Endometrial microvascular endothelial cells (primary cell): Measurements from ENCODE around the gene LRRC37A3. TPM values are rescaled to one million over a fixed set of nuclear protein-coding genes. Genes with fewer than 3 reads are reported as not detected.
"Not testable (repeated sequence)": the region's sequence is repeated elsewhere in the genome, so short reads cannot be mapped to it uniquely, and the experiment has no call there.

Source experiments
- in situ Hi-C: cut with HindIII; loops from 2 replicates; pipeline ENCODE4 v1.10.0; 2017; ENCODE audit warnings: low sequenced_read_pairs, low pct_unique_long_range_greater_than_20kb; ENCODE audit errors: inconsistent ontology term
- total RNA-seq: library from RNA; depleted of rRNA; stranded (reverse); fragments of >200 nt; gene quantifications from one replicate; pipeline ENCODE4 v1.2.3, GENCODE V29; 2015; ENCODE audit errors: inconsistent ontology term

LRRC37A3 gene
- total RNA-seq, 1 donor from 2014 or later = 3.2 TPM

DNA sequence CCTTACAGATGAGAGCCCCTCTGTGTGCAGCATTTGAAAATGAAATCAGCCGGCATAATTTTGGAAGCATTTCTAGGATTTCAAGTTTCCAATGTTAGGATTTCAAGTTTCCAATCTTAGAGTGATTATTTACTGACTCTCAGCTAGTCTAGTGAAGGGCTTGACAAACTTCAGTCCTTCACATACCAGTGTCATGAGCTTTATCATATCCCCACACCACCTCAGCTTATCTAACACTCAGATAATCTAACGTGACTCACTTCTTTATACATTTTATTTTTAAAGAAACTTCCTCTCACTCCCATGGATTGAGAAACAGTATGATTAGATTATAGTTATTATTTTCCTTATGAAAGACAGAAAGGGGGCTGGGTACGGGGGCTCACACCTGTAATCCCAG, 9.4 kb upstream of the LRRC37A3 start:
- in situ Hi-C loops = not testable (repeated sequence)

- in situ Hi-C loops = not testable (repeated sequence)
These were observed 8.2 kb upstream of the LRRC37A3 start for GRCh38 chr17:64927444-64927843.

DNA sequence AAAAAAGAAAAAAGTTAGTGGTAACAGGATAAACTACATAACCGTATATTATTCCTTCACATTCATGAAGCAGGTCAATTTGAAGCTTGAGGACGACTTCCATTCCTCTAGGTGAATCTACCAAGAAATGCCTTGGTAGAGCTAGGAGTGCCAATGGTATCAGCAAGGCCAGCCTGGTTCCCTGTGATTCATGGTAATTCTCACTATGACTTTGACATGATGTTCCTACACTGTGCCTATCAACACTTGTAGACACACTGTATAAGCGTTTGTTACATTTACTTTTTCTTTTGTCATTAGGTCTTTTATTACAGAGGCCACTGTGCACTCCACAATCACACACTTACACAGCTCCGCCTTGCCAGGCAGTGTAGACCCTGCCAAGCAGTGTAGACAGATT, 7.2 kb upstream of the LRRC37A3 start:
- in situ Hi-C loops = not testable (repeated sequence)

DNA sequence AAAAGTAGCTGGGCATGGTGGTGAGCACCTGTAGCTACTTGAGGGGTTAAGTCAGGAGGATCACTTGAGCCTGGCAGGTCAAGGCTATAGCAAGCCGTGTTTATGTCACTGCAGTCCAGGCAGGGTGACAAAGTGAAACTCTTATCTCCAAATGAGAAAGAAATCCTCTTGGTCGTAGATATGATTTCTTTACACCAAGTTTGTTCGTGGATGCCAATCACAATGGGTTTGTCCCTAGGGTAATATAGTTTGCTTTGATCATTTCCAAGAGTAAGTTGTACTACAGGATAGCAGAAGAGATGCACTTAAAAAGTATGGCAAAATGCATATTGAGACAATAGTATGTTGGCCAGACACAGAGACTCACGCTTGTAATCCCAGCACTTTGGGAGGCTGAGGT, 6.0 kb upstream of the LRRC37A3 start:
- in situ Hi-C loops = not testable (repeated sequence)

DNA sequence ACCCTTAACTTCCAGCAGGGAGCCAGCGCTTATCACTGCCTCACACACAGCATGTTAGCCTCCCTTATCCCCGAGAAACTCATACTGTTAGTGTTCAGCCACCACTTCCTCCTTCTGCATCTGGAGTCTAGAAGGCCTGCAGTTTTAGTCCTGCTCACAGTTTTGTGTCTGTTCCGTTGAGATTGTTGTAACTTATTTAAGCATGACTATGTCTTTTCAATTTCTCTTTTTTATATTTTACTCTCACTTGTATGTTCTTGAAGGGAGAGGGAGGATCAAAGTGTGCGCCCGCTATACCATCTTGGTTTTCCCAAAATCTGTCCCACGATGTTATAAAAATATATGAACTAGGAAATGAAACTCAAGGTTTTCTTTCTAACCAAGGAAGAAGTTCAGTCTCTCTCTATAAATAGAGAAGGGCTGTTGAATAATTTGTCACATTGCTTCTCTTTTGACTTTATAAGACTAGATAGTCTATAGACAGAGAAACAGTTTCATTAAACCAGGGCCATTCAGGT, 3.8 kb upstream of the LRRC37A3 start:
- in situ Hi-C loops = not testable (repeated sequence)

DNA sequence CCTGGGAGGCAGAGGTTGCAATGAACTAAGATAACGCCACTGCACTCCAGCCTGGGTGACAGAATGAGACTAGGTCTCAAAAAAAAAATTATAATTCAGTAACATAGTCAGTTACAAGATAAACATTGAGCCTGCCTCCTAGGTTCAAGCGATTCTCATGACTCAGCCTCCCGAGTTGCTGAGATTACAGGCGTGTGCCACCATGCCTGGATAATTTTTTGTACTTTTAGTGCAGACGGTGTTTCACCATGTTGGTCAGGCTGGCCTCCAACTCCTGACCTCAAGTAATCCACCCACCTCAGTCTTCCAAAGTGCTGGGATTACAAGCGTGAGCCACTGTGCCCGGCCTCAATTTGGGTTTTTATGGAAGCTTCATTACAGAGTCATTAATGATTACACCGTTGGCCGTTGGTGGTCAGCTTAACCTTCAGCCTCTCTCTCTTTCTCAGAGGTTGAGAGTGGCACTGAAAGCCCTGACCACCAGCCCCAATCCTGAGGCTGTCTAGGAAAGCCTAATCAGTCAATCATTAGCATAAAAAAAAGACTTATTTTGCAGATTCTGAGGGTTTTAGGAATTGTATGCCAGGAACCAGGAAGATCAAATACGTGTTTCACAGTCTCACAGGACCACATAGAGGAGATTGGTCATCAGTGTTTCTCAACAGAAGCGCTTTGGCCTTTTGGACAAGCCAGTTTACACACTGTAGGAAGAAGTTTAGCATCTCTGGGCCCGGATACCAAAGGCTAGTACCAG, 1.3 kb upstream of the LRRC37A3 start:
- in situ Hi-C loops = no loop called here

- in situ Hi-C loops = no loop called here
These were observed 744 bp upstream of the LRRC37A3 start for GRCh38 chr17:64920026-64920418.

DNA sequence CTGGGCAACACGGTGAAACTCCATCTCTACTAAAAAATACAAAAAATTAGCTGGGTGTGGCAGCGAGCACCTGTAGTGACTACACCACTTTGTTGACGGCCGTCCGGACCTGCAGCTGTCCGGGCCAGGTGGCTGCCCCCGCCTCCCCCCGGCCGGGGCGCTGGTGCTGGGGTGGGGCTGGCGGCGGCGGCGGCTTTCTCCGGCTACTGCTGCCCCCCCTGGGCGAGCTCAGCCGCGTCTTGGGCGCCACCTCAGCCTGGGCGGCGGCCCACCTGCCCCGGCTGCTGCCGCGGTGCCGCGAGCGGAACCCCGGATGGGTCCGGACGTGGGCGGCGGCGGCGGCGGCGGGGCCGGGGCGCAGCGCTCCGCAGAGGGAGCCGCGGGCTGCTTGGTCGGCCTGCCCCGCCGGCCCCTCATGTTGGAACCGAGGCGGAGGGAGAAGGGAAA, 413 bp downstream of the LRRC37A3 start:
- in situ Hi-C loops = not testable (repeated sequence)

DNA sequence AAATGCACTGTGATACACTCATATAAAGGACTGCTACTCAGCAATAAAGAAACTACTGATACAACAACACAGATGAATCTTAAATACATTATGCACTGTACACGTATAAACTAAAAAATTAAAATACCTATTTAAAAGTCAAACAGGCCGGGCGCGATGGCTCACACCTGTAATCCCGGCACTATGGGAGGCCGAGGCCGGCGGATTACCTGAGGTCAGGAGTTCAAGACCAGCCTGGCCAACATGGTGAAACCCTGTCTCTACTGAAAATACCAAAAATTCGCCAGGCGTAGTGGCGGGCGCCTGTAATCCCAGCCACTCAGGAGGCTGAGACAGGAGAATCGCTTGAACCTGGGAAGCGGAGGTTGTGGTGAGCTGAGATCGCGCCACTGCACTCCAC, 1.7 kb downstream of the LRRC37A3 start:
- in situ Hi-C loops = not testable (repeated sequence)

GRCh38 chr17:64915244-64915643, 4.0 kb downstream of the LRRC37A3 start:
- in situ Hi-C loops = not testable (repeated sequence)

GRCh38 chr17:64910191-64910514, 9.1 kb downstream of the LRRC37A3 start:
- in situ Hi-C loops = not testable (repeated sequence)

GRCh38 chr17:64909511-64910190, 9.6 kb downstream of the LRRC37A3 start:
- in situ Hi-C loops = not testable (repeated sequence)

DNA sequence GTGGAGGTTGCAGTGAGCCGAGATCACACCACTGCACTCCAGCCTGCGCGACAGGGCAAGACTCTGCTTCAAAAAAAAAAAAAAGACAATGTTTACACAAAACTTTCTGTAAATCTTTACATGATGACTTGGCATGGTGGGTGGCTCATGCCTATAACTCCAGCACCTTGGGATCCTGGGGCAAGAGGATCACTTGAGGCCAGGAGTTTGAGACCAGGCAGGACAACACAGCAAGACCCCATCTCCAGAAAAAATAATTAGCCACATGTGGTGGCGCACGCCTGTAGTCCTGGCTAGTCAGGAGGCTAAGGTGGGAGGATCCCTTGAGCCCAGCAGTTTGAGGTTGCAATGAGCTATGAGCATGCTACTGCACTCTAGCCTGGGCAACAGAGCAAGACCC, 15.2 kb downstream of the LRRC37A3 start:
- in situ Hi-C loops = not testable (repeated sequence)

- in situ Hi-C loops = not testable (repeated sequence)
These were observed 22.1 kb downstream of the LRRC37A3 start for GRCh38 chr17:64897136-64897535.

DNA sequence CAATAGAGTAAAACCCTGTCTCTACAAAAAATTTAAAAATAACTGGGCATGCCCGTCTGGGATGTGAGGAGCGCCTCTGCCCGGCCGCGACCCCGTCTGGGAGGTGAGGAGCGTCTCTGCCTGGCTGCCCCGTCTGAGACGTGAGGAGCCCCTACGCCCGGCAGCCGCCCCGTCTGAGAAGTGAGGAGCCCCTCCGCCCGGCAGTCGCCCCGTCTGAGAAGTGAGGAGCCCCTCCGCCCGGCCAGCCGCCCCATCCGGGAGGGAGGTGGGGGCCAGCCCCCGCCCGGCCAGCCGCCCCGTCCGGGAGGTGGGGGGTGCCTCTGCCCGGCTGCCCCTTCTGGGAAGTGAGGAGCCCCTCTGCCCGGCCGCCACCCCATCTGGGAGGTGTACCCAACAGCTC, 45.1 kb downstream of the LRRC37A3 start:
- in situ Hi-C loops = not testable (repeated sequence)

GRCh38 chr17:64847504-64848466, 71.5 kb downstream of the LRRC37A3 start:
- in situ Hi-C loops = not testable (repeated sequence)

- in situ Hi-C loops = not testable (repeated sequence)
These were observed 72.4 kb downstream of the LRRC37A3 start for GRCh38 chr17:64846892-64847291.

- in situ Hi-C loops = not testable (repeated sequence)
These were observed 75.4 kb downstream of the LRRC37A3 start for GRCh38 chr17:64843918-64844317.

- in situ Hi-C loops = not testable (repeated sequence)
These were observed 76.4 kb downstream of the LRRC37A3 start for GRCh38 chr17:64842900-64843299.
